Epithelial cell of proximal tubule (primary cell): Measurements from ENCODE around the gene ZBTB44. TPM values are rescaled to one million over a fixed set of nuclear protein-coding genes. Genes with fewer than 3 reads are reported as not detected.
"Not testable (repeated sequence)": the region's sequence is repeated elsewhere in the genome, so short reads cannot be mapped to it uniquely, and the experiment has no call there.

ENCODE experiments used
- DNase-seq: peaks from one replicate; pipeline ENCODE4 v3.0.0-alpha.2; 2011; ENCODE audit warnings: low read depth
- H3K4me3 ChIP-seq: 2 replicates; pipeline ENCODE4 v1.5.1; 2011; ENCODE audit warnings: low read depth, mild to moderate bottlenecking, low read length
- CTCF ChIP-seq: conservative IDR thresholded peaks from 2 replicates; pipeline ENCODE4 v1.5.1; 2012; ENCODE audit warnings: low read depth, mild to moderate bottlenecking, low read length
- total RNA-seq: library from RNA; depleted of rRNA; stranded (reverse); fragments of >200 nt; gene quantifications from 2 replicates; pipeline ENCODE4 v1.2.3, GENCODE V29; 2015

ZBTB44 gene
- total RNA-seq, 1 donor from 2014 or later, result 14.8 TPM

- H3K4me3 ChIP-seq, result no peak overlapping the region
- TF ChIP-seq CTCF, result no peak
- DNase-seq, result no peak
These were observed 19.1 kb downstream of the ZBTB44 start for GRCh38 chr11:130295657-130296056.

GRCh38 chr11:130282111-130282510 is 32.6 kb downstream of the ZBTB44 start:
- TF ChIP-seq CTCF, result no peak
- DNase-seq, result no peak
- H3K4me3 ChIP-seq, result no peak overlapping the region

- DNase-seq, H3K4me3 ChIP-seq: not testable (repeated sequence)
These were observed 33.4 kb downstream of the ZBTB44 start for GRCh38 chr11:130281341-130281740.

GRCh38 chr11:130279989-130280388 is 34.7 kb downstream of the ZBTB44 start:
- H3K4me3 ChIP-seq, result no peak overlapping the region
- no peak for TF ChIP-seq CTCF
- no peak for DNase-seq

GRCh38 chr11:130278745-130279144 is 36.0 kb downstream of the ZBTB44 start:
- no peak for TF ChIP-seq CTCF
- H3K4me3 ChIP-seq, result no peak overlapping the region
- DNase-seq, result no peak

- TF ChIP-seq CTCF, result no peak
- no peak overlapping the region for H3K4me3 ChIP-seq
- DNase-seq, result no peak
These were observed 36.6 kb downstream of the ZBTB44 start for GRCh38 chr11:130278151-130278550.

GRCh38 chr11:130272336-130272735 is 42.4 kb downstream of the ZBTB44 start:
- no peak for DNase-seq
- no peak for TF ChIP-seq CTCF

More at GRCh38 chr11:130272336-130272735, 42.4 kb downstream of the ZBTB44 start:
- no peak overlapping the region for H3K4me3 ChIP-seq
